HL-60/S4 treated with phorbol 12-myristate 13-acetate at 8.2 ng/mL for 4 days and 3 days (cell line): ENCODE results near the gene ITFG1.
"Not testable (repeated sequence)": the region's sequence is repeated elsewhere in the genome, so short reads cannot be mapped to it uniquely, and the experiment has no call there.

ENCODE experiments used
- in situ Hi-C: fragments of 300-500 bp; cut with MboI; formaldehyde crosslinking; loops from 2 replicates; pipeline ENCODE4 v1.15.0; 2022; ENCODE audit warnings: low sequenced_read_pairs

Gene ITFG1

DNA sequence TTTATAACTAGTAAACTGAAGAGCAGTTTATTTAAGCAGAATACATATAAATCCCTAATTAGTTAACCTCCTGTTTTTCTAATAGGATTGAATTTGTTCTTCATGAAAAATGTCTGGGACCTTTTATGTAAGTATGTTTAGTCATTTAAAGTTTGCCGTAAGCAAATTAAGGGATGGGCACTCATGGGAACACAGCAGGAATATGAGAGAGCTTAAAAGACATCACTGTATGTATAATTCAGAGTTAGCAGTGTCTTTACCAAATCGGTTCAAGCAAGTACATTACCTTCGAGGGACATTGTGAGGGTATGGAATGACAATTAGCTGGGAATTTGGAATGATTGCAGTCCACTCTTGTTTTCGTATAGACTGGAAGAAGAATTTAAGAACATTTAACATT, 299.4 kb downstream of the ITFG1 start:
- in situ Hi-C loops = no loop called here

- in situ Hi-C loops = no loop called here
Observed at GRCh38 chr16:47160422-47160821, 300.4 kb downstream of the ITFG1 start.

- in situ Hi-C loops = no loop called here
Observed at GRCh38 chr16:47158992-47159391, 301.9 kb downstream of the ITFG1 start.

DNA sequence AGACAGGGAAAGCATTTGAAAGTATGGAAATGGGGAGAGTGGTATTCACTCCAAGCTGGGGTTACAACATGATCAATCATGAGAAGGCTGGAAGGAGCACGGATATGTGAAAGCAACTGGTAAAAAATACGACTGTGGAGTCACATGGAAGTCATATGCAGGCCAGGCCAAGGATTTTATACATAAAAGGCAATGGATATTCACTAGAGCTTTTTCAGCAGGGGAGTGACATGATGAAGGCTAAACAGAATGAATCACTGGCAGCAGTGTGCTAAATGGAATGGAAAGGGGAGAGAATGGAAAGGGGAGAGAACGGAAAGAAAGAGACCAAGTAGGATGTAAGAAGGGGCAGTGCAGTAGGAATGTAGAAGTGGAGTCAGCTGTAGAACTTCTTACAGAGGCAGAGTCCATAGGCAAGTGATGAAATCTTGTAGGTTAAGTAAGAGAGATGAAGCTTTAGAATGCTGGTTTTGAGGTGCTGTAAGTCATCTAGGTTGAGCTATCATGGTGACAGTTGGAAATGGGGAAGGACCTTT, 304.1 kb downstream of the ITFG1 start:
- in situ Hi-C loops = no loop called here

DNA sequence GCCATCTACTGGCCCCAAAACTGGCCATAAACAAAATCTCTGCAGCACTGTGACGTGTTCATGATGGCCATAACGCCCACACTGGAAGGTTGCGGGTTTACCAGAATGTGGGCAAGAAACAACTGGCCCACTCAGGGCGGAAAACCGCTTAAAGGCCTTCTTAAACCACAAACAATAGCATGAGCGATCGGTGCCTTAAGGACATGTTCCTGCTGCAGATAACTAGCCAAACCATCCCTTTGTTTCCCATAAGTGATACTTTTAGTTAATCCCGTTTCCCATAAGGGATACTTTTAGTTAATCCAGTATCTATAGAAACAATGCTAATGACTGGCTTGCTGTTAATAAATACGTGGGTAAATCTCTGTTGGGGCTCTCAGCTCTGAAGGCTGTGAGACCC, 308.4 kb downstream of the ITFG1 start:
- in situ Hi-C loops = not testable (repeated sequence)

DNA sequence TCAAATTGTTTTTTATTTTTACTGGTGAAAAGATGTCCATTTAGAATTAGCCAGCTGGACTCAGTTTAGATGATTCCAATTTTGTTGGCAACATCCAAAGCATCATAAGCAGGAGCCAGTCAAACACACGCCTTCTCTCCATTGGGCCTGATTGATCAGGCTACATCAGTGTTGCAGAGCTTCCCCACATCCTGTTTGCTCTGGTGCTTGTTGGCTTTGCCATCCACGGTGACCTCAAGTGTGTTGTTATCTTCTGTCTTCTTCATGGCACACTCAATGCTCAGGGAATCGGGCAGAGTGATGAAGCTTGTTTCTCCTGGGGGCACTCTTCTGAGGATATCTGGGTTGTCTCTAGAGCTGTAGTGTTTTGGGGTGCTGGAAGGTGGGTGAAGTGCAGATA, 310.8 kb downstream of the ITFG1 start:
- in situ Hi-C loops = no loop called here

- in situ Hi-C loops = loop anchor here (25.0 kb wide), 1 partner anchor 1018 kb away; the partner anchor contains the start of gene ABCC12
Observed at GRCh38 chr16:47144559-47144877, 316.3 kb downstream of the ITFG1 start.

DNA sequence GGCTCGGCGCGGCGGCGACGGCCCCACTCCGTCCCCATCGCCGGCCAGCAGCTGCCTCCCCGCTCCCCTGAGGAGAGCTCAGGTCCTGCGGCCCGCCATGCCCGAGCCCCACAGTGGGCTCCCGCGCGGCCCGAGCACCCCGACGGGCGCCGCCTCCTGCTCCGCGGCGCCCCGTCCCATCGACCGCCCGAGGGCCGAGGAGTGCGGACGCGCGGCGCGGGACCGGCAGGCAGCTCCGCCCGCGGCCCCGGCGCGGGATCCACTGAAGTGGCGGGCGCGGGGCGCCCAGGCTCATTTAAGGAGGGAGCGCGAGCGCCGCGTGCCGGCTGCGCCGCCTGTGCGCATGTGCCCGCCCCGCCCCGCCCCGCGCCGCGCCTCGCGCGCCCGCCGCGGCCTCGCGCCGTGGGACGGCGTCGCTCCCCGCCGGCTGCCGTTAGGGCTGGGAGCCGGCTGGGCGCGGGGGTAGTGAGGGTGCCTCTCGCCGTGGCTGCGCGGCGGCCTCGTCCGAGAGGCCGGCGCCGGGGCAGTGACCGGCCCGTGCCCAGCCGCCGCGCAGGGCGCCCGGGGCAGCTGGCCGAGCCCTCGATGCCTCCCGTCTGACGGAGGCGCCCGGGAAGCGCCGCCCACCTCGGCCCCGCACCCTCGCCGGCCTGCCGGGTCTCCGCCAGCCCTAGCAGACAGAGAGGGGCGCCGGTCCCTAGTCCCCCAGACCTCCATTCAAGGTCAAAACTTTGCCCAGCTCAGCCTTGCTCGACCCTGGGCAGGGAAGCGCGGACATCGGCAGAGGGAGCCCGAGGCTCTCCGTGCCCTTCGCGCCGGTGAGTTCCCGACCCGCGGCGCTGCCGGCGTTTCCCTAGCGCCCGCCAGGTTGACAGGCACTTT, 316.9 kb downstream of the ITFG1 start, which contains the start of gene NETO2:
TSS of gene NETO2 (minus strand) at position 269 of the 882 bp plus-strand sequence. CDS start 333 bp downstream, outside the sequence.
- in situ Hi-C loops = loop anchor here (25.0 kb wide), 1 partner anchor 1018 kb away; the partner anchor contains the start of gene ABCC12

DNA sequence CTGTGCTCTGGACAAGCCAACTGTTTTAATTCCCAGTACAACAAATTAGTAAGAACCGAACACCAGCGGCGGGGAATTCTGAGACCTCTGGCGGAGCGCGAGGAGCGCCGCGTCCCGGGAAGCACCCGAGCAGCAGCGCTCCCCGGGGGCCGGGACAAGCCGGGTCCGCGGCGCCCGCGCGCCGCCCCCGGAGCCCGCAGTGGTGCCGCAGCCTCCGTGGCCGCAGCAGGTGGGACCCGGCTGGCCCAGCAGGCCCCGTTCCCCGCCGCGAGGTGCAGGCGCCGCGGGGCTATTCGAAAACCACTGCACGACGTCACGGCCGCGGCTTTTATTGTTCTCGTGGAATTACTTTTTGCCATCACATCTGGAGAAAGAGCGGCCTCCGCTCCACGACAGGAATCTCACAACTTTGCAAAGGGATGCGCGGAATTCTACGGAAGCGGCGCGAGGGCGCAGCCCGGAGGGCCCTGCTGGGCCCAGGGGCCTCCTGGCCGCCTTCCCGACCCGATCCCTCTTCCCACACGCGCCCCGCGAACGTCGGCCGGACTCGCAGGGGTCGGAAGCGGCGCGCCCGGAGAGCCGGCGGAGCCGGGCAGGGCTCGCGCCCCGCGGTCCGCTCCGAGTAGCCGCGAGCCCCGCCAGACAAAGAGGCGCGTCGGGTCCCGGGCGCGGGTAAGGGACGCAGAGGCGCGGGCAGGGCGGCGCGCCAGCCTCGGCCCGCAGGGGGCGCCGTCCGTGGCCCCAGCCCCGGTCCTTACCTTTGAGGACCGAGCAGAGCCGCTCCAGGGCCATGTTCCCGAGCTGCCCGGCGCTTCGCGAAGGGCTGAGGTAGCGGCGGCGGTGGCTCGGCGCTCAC, 317.8 kb downstream of the ITFG1 start:
- in situ Hi-C loops = loop anchor here (25.0 kb wide), 1 partner anchor 1019 kb away; the partner anchor contains the start of gene ABCC12

DNA sequence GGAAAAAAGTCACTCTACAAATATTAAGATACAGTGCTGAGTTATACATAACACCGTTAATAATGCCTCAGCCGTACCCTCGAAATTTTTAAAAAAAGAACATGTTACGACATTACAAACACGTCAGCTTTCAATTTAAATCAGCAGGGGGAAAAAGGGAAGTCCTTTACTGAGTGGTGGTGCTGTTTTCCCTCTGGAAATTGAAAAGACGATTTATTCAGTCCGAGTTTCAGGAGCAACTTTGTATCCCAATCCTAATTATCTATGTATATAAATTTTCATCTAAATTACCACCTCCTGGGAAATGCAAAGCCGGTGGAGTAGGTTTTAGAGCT, 318.4 kb downstream of the ITFG1 start:
- in situ Hi-C loops = loop anchor here (25.0 kb wide), 1 partner anchor 1020 kb away; the partner anchor contains the start of gene ABCC12

DNA sequence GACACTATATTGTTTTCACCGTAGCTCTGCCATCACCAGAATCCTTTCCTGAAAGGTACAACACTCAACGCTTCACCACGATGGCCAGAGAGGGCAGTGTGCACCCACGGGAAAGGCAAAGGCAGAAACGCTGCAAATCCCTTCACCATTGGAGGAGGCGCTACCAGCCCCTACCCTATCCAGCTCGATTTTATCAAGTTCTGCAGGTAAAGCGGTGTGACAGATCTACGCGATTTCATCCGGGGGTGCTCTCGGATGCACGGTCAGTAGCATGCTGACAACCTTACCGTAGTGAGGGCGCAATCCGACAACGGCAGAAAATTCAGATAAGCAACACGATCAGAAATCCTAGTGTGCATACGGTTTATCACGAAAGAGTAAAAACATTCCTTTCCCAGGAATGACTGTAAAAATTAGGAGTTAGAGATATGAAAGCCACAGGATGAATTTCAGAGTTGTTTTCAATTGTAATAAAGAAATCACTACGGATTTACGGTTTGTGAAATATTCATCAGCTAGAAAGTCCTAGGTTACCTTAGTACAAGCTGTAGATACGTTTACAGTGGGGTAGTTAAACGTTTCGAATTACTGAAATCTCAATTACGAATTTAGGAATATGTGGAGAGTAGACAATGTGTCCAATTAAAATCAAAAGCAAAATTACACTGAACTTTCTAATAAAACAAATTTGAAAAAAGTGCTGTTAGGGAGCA, 318.9 kb downstream of the ITFG1 start:
- in situ Hi-C loops = loop anchor here (25.0 kb wide), 1 partner anchor 1020 kb away; the partner anchor contains the start of gene ABCC12

DNA sequence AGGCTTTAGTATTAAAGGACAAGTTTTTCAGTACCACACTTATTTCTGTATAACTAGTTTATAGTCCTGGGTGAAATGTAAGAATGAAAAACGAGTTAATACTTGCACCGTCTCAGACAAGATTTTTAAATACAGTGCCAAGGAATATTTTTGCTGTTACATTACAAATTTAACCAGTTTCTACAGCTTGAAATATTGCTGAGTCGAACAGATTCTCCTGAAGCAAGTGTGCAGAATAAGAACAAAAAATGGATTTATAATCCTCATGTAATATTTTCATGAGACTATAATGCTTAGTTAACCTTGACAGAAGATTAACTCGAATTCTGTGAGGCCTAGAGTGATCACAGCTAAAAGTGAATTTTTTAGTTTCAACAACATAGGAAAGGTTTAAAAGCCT, 320.2 kb downstream of the ITFG1 start:
- in situ Hi-C loops = loop anchor here (25.0 kb wide), 1 partner anchor 1022 kb away; the partner anchor contains the start of gene ABCC12

DNA sequence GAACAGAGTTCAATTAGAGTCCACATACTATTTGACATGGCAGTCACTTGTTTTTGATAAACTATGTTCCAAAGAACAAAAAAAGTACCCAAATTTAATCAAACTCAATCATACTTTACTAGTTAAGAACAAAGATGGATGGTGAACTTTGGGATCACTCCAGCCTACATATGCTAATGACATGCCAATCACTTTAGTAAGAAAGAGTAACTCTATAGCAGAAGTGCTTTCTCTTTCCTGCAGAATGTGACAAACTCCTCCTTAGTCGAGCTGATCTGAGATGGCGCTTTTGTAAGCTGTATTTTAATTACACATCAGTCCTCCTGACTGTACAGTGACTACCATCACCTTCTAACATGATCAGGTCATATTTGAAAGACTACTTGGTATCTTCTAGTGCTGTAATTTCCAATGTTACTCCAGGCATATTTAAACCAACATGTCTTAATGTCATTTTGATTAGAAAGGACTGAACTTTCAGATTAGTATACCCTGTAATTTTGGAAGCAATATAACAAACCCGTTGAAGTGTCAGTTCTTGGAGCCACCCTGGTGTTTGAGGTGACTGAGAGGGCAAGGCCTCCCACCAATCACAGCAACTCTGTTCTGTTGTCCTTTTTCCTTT, 321.2 kb downstream of the ITFG1 start:
- in situ Hi-C loops = loop anchor here (25.0 kb wide), 1 partner anchor 1023 kb away; the partner anchor contains the start of gene ABCC12

- in situ Hi-C loops = loop anchor here (25.0 kb wide), 1 partner anchor 1024 kb away; the partner anchor contains the start of gene ABCC12
Observed at GRCh38 chr16:47137925-47138324, 322.9 kb downstream of the ITFG1 start.

DNA sequence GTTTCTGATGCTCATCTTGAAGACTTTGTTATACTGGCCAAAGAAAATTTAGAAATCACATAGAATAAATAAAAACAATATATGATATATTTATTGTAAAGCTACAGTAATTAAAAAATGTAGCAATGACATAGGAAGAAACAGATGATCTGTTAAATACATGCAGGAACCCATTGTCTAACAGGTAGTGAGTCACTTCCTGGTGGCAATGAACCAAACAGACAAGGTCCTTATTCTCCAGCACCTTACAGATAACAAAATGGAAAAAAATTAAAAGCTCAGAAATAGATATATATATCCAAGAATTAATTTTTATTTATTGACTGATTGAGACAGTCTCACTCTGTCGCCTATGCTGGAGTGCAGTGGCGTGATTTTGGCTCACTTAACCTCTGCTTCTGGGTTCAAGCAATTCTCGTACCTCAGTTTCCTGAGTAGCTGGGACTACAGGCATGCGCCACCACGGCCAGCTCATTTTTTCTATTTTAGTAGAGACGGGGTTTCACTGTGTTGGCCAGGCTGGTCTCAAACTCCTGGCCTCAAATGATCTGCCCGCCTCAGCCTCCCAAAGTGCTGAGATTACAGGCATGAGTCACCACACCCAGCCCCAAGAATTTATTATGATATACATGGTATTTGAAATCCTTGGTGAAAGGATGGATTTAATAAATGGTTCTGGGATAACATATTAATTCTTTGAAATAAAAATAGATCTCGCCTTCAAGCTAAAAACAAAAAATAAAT, 324.6 kb downstream of the ITFG1 start:
- in situ Hi-C loops = loop anchor here (25.0 kb wide), 1 partner anchor 1026 kb away; the partner anchor contains the start of gene ABCC12

DNA sequence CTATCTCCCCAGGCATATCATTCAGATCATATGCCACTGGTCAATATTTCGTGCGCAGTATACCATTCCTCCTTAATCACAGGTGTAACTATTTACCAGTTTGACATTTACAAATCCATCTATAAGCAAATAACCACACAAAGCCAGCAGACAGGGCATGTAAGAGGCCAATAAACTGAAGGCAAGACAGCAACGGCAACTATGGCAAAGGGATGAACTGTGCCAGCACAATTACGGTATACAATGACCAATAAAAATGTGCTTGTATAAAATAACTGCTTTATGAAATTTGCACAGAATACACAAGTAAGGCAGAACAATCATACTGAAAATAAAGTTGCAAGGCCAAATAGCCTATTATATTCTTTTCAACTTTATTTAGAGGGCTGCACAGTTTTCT, 326.3 kb downstream of the ITFG1 start:
- in situ Hi-C loops = loop anchor here (25.0 kb wide), 1 partner anchor 1028 kb away; the partner anchor contains the start of gene ABCC12

GRCh38 chr16:47132308-47132707, 328.6 kb downstream of the ITFG1 start:
- in situ Hi-C loops = loop anchor here (25.0 kb wide), 1 partner anchor 1030 kb away; the partner anchor contains the start of gene ABCC12

- in situ Hi-C loops = loop anchor here (25.0 kb wide), 1 partner anchor 1032 kb away; the partner anchor contains the start of gene ABCC12
Observed at GRCh38 chr16:47129755-47130435, 331.0 kb downstream of the ITFG1 start.
